Vagina (tissue), 2 donors: ENCODE results near the gene GARIN5B. TPM values are rescaled to one million over a fixed set of nuclear protein-coding genes. Genes with fewer than 3 reads are reported as not detected.

Experiments used
- DNase-seq, 2 donors: peaks; one replicate each; pipeline ENCODE4 v3.0.0-alpha.2; 2017; ENCODE audit errors: extremely low spot score in 2 of 2
- H3K27ac ChIP-seq: fragments of 200-600 bp; sonication (generic); one replicate; pipeline ENCODE4 v1.5.1; 2019
- H3K27me3 ChIP-seq: fragments of 200-600 bp; sonication (generic); one replicate; pipeline ENCODE4 v1.5.1; 2019
- H3K36me3 ChIP-seq, 2 donors: fragments of 200-600 bp; sonication (generic); one replicate each; pipeline ENCODE4 v1.5.1; 2017 to 2019
- H3K4me1 ChIP-seq: fragments of 200-600 bp; sonication (generic); one replicate; pipeline ENCODE4 v1.5.1; 2019
- H3K4me3 ChIP-seq, 2 donors: fragments of 200-600 bp; sonication (generic); 1 replicate in 1 of 2; 2 replicates in 1 of 2; pipeline ENCODE4 v1.5.1; 2016 to 2019
- H3K9me3 ChIP-seq: fragments of 200-600 bp; sonication (generic); one replicate; pipeline ENCODE4 v1.5.1; 2019
- CTCF ChIP-seq, 3 experiments: fragments of 450-650 bp in 2 of 3; fragments of 200-600 bp in 1 of 3; sonication (generic) in 1 of 3; IDR thresholded peaks; one replicate each; pipeline ENCODE4 v1.5.1; 2017 to 2019; ENCODE audit warnings: antibody characterized with exemption in 3 of 3, mild to moderate bottlenecking in 2 of 3, moderate library complexity in 2 of 3
- POLR2A ChIP-seq, 2 donors: fragments of 450-650 bp; IDR thresholded peaks; one replicate each; pipeline ENCODE4 v1.6.1; 2017; ENCODE audit warnings: antibody characterized with exemption in 2 of 2, mild to moderate bottlenecking in 2 of 2, moderate library complexity in 2 of 2
- POLR2AphosphoS5 ChIP-seq, 2 donors: sonication (generic); formaldehyde crosslinking; IDR thresholded peaks; one replicate each; pipeline ENCODE4 v1.9.0; 2017; ENCODE audit warnings: antibody characterized with exemption in 2 of 2, mild to moderate bottlenecking in 2 of 2, low read depth in 1 of 2; ENCODE audit not compliant: insufficient read depth in 1 of 2
- intact Hi-C: fragments of 100-400 bp; cut with DNase I; formaldehyde crosslinking; loops from one replicate; pipeline ENCODE4 v1.15.1; 2023
- total RNA-seq: library from RNA; depleted of rRNA; stranded (reverse); fragments of >200 nt; gene quantifications from one replicate; pipeline ENCODE4 v1.2.3, GENCODE V29; 2016

GARIN5B gene
- total RNA-seq, 1 donor from 2014 or later, result not detected

GRCh38 chr19:55386493-55386971 is 23.5 kb upstream of the GARIN5B start:
- DNase-seq, result no peak
- Histone ChIP-seq H3K4me3 (peak overlapping the region; percentile 70 to 76), H3K9me3 (no peaks in the 10 kb centered on the region), H3K27me3 (no peaks in the 10 kb centered on the region), H3K4me1 (peaks cover 63% of the 10 kb centered on the region), H3K36me3 (peaks cover 0 to 31% of the 10 kb centered on the region in 2 donors), H3K27ac (peak overlapping the region; percentile 96)
- intact Hi-C loops, result no loop called here
- TF ChIP-seq POLR2AphosphoS5 (IDR thresholded peaks at IDR 0.05; ENCODE audit: insufficient read depth in 1 of 2, low read depth in 1 of 2), result no peak

GRCh38 chr19:55385724-55386492 is 22.8 kb upstream of the GARIN5B start, which contains the start of gene RPL28:
Gene RPL28 (plus strand): TSS chr19:55385932. CDS start chr19:55386358, 426 bp downstream.
- peak within 1 kb of the TSS; percentile 70 to 76 for H3K4me3 ChIP-seq
- TF ChIP-seq POLR2AphosphoS5 (IDR thresholded peaks at IDR 0.05; ENCODE audit: insufficient read depth in 1 of 2, low read depth in 1 of 2) (peak; percentile 92 to 99), CTCF (IDR thresholded peaks at IDR 0.05) (no peak), POLR2A (IDR thresholded peaks at IDR 0.05) (peak; percentile 12 to 96)
- H3K36me3 ChIP-seq, result peaks cover 0 to 31% of the 10 kb centered on the region in 2 donors
- DNase-seq, result peak in 1 of 2 donors; percentile 99
- intact Hi-C loops, result loop anchor here (2.0 kb wide), 1 partner anchor 45 kb away; no protein-coding TSS in a partner anchor
- no peaks in the 10 kb centered on the region for H3K9me3 ChIP-seq
- peak within 1 kb of the TSS; percentile 96 for H3K27ac ChIP-seq
- no peaks in the 10 kb centered on the region for H3K27me3 ChIP-seq
- peaks cover 63% of the 10 kb centered on the region for H3K4me1 ChIP-seq

GRCh38 chr19:55384920-55385723 is 22.1 kb upstream of the GARIN5B start:
- peaks cover 0 to 30% of the 10 kb centered on the region in 2 donors for H3K36me3 ChIP-seq
- peak overlapping the region; percentile 96 for H3K27ac ChIP-seq
- H3K9me3 ChIP-seq, result no peaks in the 10 kb centered on the region
- H3K4me1 ChIP-seq, result peaks cover 58% of the 10 kb centered on the region
- H3K27me3 ChIP-seq, result no peaks in the 10 kb centered on the region
- no peak for TF ChIP-seq CTCF (IDR thresholded peaks at IDR 0.05)
- TF ChIP-seq POLR2A (IDR thresholded peaks at IDR 0.05), result peak in 1 of 2 donors; percentile 5
- H3K4me3 ChIP-seq, result peak overlapping the region; percentile 70 to 76
- DNase-seq, result peak in 1 of 2 donors; percentile 98
- intact Hi-C loops, result loop anchor here (2.0 kb wide), 1 partner anchor 44 kb away; no protein-coding TSS in a partner anchor

GRCh38 chr19:55384131-55384919 is 21.3 kb upstream of the GARIN5B start, which contains the start of gene TMEM238:
Gene TMEM238 (minus strand): TSS chr19:55384292. CDS start chr19:55384259, 33 bp downstream.
- H3K9me3 ChIP-seq, result no peaks in the 10 kb centered on the region
- H3K27me3 ChIP-seq, result no peaks in the 10 kb centered on the region
- H3K27ac ChIP-seq, result peak within 1 kb of the TSS; percentile 96
- H3K4me1 ChIP-seq, result peaks cover 50% of the 10 kb centered on the region
- DNase-seq, result no peak
- peaks cover 0 to 22% of the 10 kb centered on the region in 2 donors for H3K36me3 ChIP-seq
- peak within 1 kb of the TSS; percentile 70 to 76 for H3K4me3 ChIP-seq
- intact Hi-C loops, result loop anchor here (2.0 kb wide), 1 partner anchor 44 kb away; no protein-coding TSS in a partner anchor
- TF ChIP-seq CTCF (IDR thresholded peaks at IDR 0.05), result no peak
- no peak for TF ChIP-seq POLR2AphosphoS5 (IDR thresholded peaks at IDR 0.05; ENCODE audit: insufficient read depth in 1 of 2, low read depth in 1 of 2)
- TF ChIP-seq POLR2A (IDR thresholded peaks at IDR 0.05), result no peak
